GM21528 (cell line): ENCODE results near the gene ELK3.

Experiments
- ATAC-seq: cut with Tn5 transposase; IDR thresholded peaks from one replicate; pipeline ENCODE4 v1.9.1; 2021; ENCODE audit warnings: mild to moderate bottlenecking, moderate library complexity; ENCODE audit not compliant: unreplicated experiment, low FRiP score

Gene ELK3

GRCh38 chr12:96186607-96187301 lies 7.4 kb upstream of the ELK3 start:
- no peak for ATAC-seq

- no peak for ATAC-seq
These were observed 6.2 kb upstream of the ELK3 start for GRCh38 chr12:96187956-96188355.

- no peak for ATAC-seq
These were observed 4.4 kb upstream of the ELK3 start for GRCh38 chr12:96189781-96190180.

- ATAC-seq, result no peak
These were observed 3.6 kb upstream of the ELK3 start for GRCh38 chr12:96190413-96191108.

GRCh38 chr12:96192926-96193573 lies 1.1 kb upstream of the ELK3 start:
- no peak for ATAC-seq

- peak; percentile 4 for ATAC-seq
These were observed 358 bp downstream of the ELK3 start for GRCh38 chr12:96194576-96194889.

- ATAC-seq, result peak; percentile 81
These were observed 1.0 kb downstream of the ELK3 start for GRCh38 chr12:96194971-96195844.

GRCh38 chr12:96195845-96196451 lies 1.8 kb downstream of the ELK3 start:
- ATAC-seq, result no peak

GRCh38 chr12:96196781-96197180 lies 2.6 kb downstream of the ELK3 start:
- ATAC-seq, result no peak

- ATAC-seq, result no peak
These were observed 3.5 kb downstream of the ELK3 start for GRCh38 chr12:96197503-96198272.

- no peak for ATAC-seq
These were observed 4.8 kb downstream of the ELK3 start for GRCh38 chr12:96198965-96199364.

- no peak for ATAC-seq
These were observed 5.3 kb downstream of the ELK3 start for GRCh38 chr12:96199464-96199863.

GRCh38 chr12:96201272-96202227 lies 7.4 kb downstream of the ELK3 start:
- no peak for ATAC-seq

- ATAC-seq, result no peak
These were observed 10.2 kb downstream of the ELK3 start for GRCh38 chr12:96204381-96204780.

GRCh38 chr12:96205908-96206307 lies 11.7 kb downstream of the ELK3 start:
- ATAC-seq, result no peak

GRCh38 chr12:96206936-96207662 lies 12.9 kb downstream of the ELK3 start:
- ATAC-seq, result no peak

- ATAC-seq, result no peak
These were observed 14.2 kb downstream of the ELK3 start for GRCh38 chr12:96208346-96208745.
